ENCODE measurements around the gene NDRG4. TPM values are rescaled to one million over a fixed set of nuclear protein-coding genes. Genes with fewer than 3 reads are reported as not detected.

The NDRG4 gene
- total RNA-seq, 4 donors from 2014 or later: 0.60 to 64.7 (median 4.4) TPM

GRCh38 chr16:58492066-58492465 lies 7.9 kb upstream of the NDRG4 start:
- 65% methylated on average over 4 of the region's 4 CpGs; no CpG with 5 or more reads in 1 of the 2 donors for WGBS, 2 donors (ENCODE audit: low coverage in 1 of 2)
- intact Hi-C loops (cut with DNase I; ENCODE audit: low total_unique reads) (no loop called here), in situ Hi-C loops (cut with MboI; ENCODE audit: low pct_ligation_motif_present in 1 of 4, low pct_unique_long_range_greater_than_20kb in 1 of 4, low sequenced_read_pairs in 3 of 4) (loop anchor here in 1 of 4 donors (25.0 kb wide), 1 partner anchor 480 kb away; the partner anchor contains the start of genes USB1 and ZNF319)
- no peak for TF ChIP-seq POLR2AphosphoS5 (IDR thresholded peaks at IDR 0.05)
- no peak for TF ChIP-seq CTCF (IDR thresholded peaks at IDR 0.05)
- TF ChIP-seq EP300 (IDR thresholded peaks at IDR 0.05; ENCODE audit: low read depth): no peak
- no peak for TF ChIP-seq POLR2A (IDR thresholded peaks at IDR 0.05)
- DNase-seq: no peak
- H3K27ac ChIP-seq: no peak overlapping the region
- no peaks in the 10 kb centered on the region for H3K9me3 ChIP-seq
- no peak overlapping the region for H3K4me3 ChIP-seq
- no peaks in the 10 kb centered on the region for H3K36me3 ChIP-seq
- H3K4me1 ChIP-seq: peaks cover 2 to 10% (median 5%) of the 10 kb centered on the region in 4 donors
- H3K27me3 ChIP-seq: no peaks in the 10 kb centered on the region

GRCh38 chr16:58492735-58493134 lies 7.2 kb upstream of the NDRG4 start:
- Histone ChIP-seq H3K27me3 (no peaks in the 10 kb centered on the region), H3K27ac (no peak overlapping the region), H3K36me3 (no peaks in the 10 kb centered on the region), H3K9me3 (no peaks in the 10 kb centered on the region), H3K4me3 (no peak overlapping the region), H3K4me1 (peaks cover 0 to 6% (median 3%) of the 10 kb centered on the region in 4 donors)
- WGBS, 2 donors (ENCODE audit: low coverage in 1 of 2): 30 to 44% methylated on average over 4 to 5 of the region's 5 CpGs
- in situ Hi-C loops (cut with MboI; ENCODE audit: low pct_ligation_motif_present in 1 of 4, low pct_unique_long_range_greater_than_20kb in 1 of 4, low sequenced_read_pairs in 3 of 4) (loop anchor here in 1 of 4 donors (25.0 kb wide), 1 partner anchor 480 kb away; the partner anchor contains the start of genes USB1 and ZNF319), intact Hi-C loops (cut with DNase I; ENCODE audit: low total_unique reads) (no loop called here)
- no peak for DNase-seq
- no peak for TF ChIP-seq POLR2A (IDR thresholded peaks at IDR 0.05)
- TF ChIP-seq CTCF (IDR thresholded peaks at IDR 0.05): no peak
- TF ChIP-seq EP300 (IDR thresholded peaks at IDR 0.05; ENCODE audit: low read depth): no peak
- no peak for TF ChIP-seq POLR2AphosphoS5 (IDR thresholded peaks at IDR 0.05)

- no peak for DNase-seq
- TF ChIP-seq POLR2A (IDR thresholded peaks at IDR 0.05): no peak
- TF ChIP-seq EP300 (IDR thresholded peaks at IDR 0.05; ENCODE audit: low read depth): no peak
- TF ChIP-seq CTCF (IDR thresholded peaks at IDR 0.05): no peak
- TF ChIP-seq POLR2AphosphoS5 (IDR thresholded peaks at IDR 0.05): no peak
- WGBS, 2 donors (ENCODE audit: low coverage in 1 of 2): 77 to 80% methylated on average over 1 to 20 of the region's 20 CpGs
- Histone ChIP-seq H3K4me3 (no peak overlapping the region), H3K4me1 (peaks cover 0 to 4% (median 2%) of the 10 kb centered on the region in 4 donors), H3K36me3 (no peaks in the 10 kb centered on the region), H3K27ac (no peak overlapping the region), H3K9me3 (no peaks in the 10 kb centered on the region), H3K27me3 (no peaks in the 10 kb centered on the region)
- intact Hi-C loops (cut with DNase I; ENCODE audit: low total_unique reads): no loop called here
- in situ Hi-C loops (cut with MboI; ENCODE audit: low pct_ligation_motif_present in 1 of 4, low pct_unique_long_range_greater_than_20kb in 1 of 4, low sequenced_read_pairs in 3 of 4): loop anchor here in 1 of 4 donors (25.0 kb wide), 1 partner anchor 482 kb away; the partner anchor contains the start of genes USB1 and ZNF319
These were observed 6.0 kb upstream of the NDRG4 start for GRCh38 chr16:58493756-58494431.

- no peak for TF ChIP-seq POLR2A (IDR thresholded peaks at IDR 0.05)
- peak in 3 of 5 experiments; percentile 6 to 15 (median 9) for TF ChIP-seq CTCF (IDR thresholded peaks at IDR 0.05)
- peak overlapping the region in 2 of 4 donors; percentile 16 to 29 for H3K27ac ChIP-seq
- DNase-seq: peak; percentile 43
- in situ Hi-C loops (cut with MboI; ENCODE audit: low pct_ligation_motif_present in 1 of 4, low pct_unique_long_range_greater_than_20kb in 1 of 4, low sequenced_read_pairs in 3 of 4) (loop anchor here in 1 of 4 donors (25.0 kb wide), 1 partner anchor 483 kb away; the partner anchor contains the start of genes USB1 and ZNF319), intact Hi-C loops (cut with DNase I; ENCODE audit: low total_unique reads) (no loop called here)
- no peak overlapping the region for H3K4me3 ChIP-seq
- WGBS, 2 donors (ENCODE audit: low coverage in 1 of 2): 5% methylated on average over 8 of the region's 8 CpGs; no CpG with 5 or more reads in 1 of the 2 donors
- no peaks in the 10 kb centered on the region for H3K9me3 ChIP-seq
- peaks cover 0 to 4% (median 2%) of the 10 kb centered on the region in 4 donors for H3K4me1 ChIP-seq
- H3K27me3 ChIP-seq: peaks cover 8% of the 10 kb centered on the region
- H3K36me3 ChIP-seq: no peaks in the 10 kb centered on the region
These were observed 4.9 kb upstream of the NDRG4 start for GRCh38 chr16:58494981-58495520.

Data from transverse colon (tissue), 4 donors.